ENCODE measurements around the gene UTF1.

Gene UTF1

DNA sequence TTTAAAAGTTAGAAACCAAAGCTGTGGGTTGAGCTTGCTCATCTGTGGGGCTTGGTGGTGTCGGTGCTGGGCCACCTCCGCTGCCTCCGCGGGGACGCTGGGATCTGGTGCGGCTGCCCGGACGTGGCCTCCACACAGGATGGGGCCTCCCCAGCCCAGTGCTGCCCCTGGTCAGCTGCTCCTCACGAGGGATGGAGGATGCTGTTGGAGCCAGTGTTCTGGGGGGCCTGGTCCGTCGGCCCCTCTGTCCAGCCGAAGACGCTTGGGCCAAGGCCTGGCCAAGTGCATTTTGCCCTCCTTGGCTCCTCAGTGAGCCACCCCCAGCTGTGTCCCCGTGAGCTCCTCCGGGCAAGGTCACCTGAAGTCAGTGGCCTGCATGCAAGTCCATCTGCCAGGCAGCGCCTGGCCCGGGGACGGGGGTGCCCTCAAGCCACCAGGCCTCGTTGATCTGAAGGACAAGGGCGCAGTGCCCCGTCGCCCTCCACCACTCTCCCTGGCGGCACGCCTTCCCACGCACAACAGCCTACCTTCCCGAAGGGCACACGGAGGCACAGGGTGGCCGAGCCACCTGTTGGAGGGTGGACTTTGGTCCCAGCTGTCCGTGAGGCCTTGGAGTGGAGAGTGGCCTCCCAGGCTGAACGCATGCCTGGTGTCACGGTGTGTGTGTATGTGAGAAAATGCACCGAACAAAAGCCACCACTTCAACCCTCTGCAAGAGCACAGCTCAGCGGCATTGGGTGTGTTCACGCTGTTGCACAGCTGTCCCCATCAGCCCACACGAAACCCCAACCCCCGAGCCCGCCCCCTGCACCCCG, 42.7 kb upstream of the UTF1 start:
- Histone ChIP-seq H3K36me3 (ENCODE audit: control insufficient read depth in 1 of 2, insufficient read depth in 2 of 2, low read length in 2 of 2) (no peaks in the 10 kb centered on the region), H3K27me3 (ENCODE audit: control insufficient read depth in 1 of 2, insufficient read depth in 2 of 2, low read length in 2 of 2) (no peaks in the 10 kb centered on the region), H3K27ac (ENCODE audit: low read depth, low read length) (no peak overlapping the region), H3K4me3 (ENCODE audit: low read depth in 1 of 2, low read length in 2 of 2) (no peak overlapping the region), H3K4me1 (ENCODE audit: control insufficient read depth in 1 of 2, insufficient read depth in 2 of 2, low read length in 2 of 2) (no peaks in the 10 kb centered on the region), H3K9ac (ENCODE audit: low read depth in 1 of 2, low read length in 2 of 2) (no peak overlapping the region), H3K9me3 (ENCODE audit: control insufficient read depth in 1 of 2, low read length in 2 of 2) (no peaks in the 10 kb centered on the region)

DNA sequence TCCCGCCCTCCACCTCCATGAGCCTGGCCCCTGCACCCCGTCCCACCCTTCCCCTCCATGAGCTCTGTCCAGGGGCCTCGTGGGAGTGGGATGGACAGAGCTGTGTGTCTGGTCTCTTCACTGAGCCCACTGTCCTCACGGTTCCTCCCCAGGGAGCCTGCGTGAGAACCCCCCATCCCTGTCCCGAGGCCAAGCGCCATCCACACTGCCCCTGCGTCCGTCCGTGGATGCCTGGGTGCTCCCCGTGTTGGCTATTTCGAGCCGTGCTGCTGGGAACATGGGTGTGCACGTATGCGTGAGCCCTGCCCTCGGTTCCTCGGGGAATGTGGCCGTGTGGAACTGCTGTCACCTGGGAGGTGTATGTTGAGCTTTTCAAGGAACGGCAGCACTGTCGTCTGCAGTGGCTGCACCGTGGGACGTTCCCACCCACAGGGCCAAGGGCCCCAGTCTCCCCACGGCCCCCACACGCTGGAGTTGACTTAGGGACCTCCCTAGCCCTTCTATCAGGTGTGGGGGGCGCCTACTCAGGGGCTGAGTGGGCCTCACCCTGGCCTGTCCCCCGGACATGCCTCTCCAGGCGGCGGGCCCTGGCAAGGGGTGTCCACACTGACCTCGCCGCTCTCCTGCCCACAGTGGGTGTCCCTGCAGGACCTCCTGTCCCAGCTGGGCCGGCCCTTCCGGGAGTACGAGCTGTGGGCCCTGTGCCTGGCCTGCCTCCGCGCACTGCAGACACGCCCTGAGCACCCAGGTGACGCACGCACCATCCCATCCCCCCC, 41.9 kb upstream of the UTF1 start:
- Histone ChIP-seq H3K4me1 (ENCODE audit: control insufficient read depth in 1 of 2, insufficient read depth in 2 of 2, low read length in 2 of 2) (no peaks in the 10 kb centered on the region), H3K9me3 (ENCODE audit: control insufficient read depth in 1 of 2, low read length in 2 of 2) (no peaks in the 10 kb centered on the region), H3K36me3 (ENCODE audit: control insufficient read depth in 1 of 2, insufficient read depth in 2 of 2, low read length in 2 of 2) (no peaks in the 10 kb centered on the region), H3K27me3 (ENCODE audit: control insufficient read depth in 1 of 2, insufficient read depth in 2 of 2, low read length in 2 of 2) (no peaks in the 10 kb centered on the region), H3K27ac (ENCODE audit: low read depth, low read length) (no peak overlapping the region), H3K9ac (ENCODE audit: low read depth in 1 of 2, low read length in 2 of 2) (no peak overlapping the region), H3K4me3 (ENCODE audit: low read depth in 1 of 2, low read length in 2 of 2) (no peak overlapping the region)

DNA sequence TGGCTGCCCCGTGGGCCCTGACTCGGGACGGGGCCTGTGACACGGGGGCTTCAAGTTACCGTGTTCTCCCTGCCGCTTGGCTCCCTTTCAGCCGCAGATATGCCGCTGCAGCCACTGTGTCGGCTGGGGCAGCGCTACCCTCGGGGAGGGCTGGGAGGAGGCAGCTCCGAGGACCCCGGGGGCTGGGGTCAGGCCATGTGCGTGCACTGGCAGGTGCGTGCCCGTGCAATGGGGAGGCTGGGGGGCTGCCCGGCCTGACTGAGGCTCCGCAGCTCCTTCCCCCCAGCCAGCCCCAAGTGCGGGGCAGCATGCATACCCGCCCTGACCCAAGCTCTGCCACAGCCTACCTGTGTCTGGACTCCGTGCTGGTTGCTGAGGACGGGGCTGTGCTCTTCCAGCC, 40.8 kb upstream of the UTF1 start:
- Histone ChIP-seq H3K4me1 (ENCODE audit: control insufficient read depth in 1 of 2, insufficient read depth in 2 of 2, low read length in 2 of 2) (no peaks in the 10 kb centered on the region), H3K27me3 (ENCODE audit: control insufficient read depth in 1 of 2, insufficient read depth in 2 of 2, low read length in 2 of 2) (no peaks in the 10 kb centered on the region), H3K9ac (ENCODE audit: low read depth in 1 of 2, low read length in 2 of 2) (no peak overlapping the region), H3K4me3 (ENCODE audit: low read depth in 1 of 2, low read length in 2 of 2) (no peak overlapping the region), H3K27ac (ENCODE audit: low read depth, low read length) (no peak overlapping the region), H3K36me3 (ENCODE audit: control insufficient read depth in 1 of 2, insufficient read depth in 2 of 2, low read length in 2 of 2) (no peaks in the 10 kb centered on the region), H3K9me3 (ENCODE audit: control insufficient read depth in 1 of 2, low read length in 2 of 2) (no peaks in the 10 kb centered on the region)

DNA sequence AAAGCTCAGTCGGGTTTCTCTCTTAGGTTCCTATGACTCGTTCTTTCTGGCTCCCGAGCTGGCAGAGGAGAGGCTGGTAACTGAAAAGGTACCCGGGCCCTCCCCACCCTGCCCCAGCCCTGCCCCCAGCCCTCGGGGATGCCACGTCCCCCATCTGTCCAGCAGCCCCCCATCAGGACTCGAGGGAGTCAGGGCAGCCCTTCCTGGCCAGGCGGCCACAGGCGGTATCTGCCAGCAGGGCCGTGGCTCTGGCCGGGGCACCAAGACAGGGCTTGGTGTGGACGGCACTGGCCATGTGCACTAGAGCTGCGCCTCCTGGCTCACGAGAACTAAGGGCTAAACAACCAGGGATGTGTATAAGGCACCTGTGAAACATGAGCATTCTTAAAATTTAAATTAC, 40.3 kb upstream of the UTF1 start:
- no peak overlapping the region for H3K27ac ChIP-seq (ENCODE audit: low read depth, low read length)
- H3K9ac ChIP-seq (ENCODE audit: low read depth in 1 of 2, low read length in 2 of 2): no peak overlapping the region
- H3K9me3 ChIP-seq (ENCODE audit: control insufficient read depth in 1 of 2, low read length in 2 of 2): no peaks in the 10 kb centered on the region
- no peak overlapping the region for H3K4me3 ChIP-seq (ENCODE audit: low read depth in 1 of 2, low read length in 2 of 2)
- H3K36me3 ChIP-seq (ENCODE audit: control insufficient read depth in 1 of 2, insufficient read depth in 2 of 2, low read length in 2 of 2): no peaks in the 10 kb centered on the region
- H3K4me1 ChIP-seq (ENCODE audit: control insufficient read depth in 1 of 2, insufficient read depth in 2 of 2, low read length in 2 of 2): no peaks in the 10 kb centered on the region
- H3K27me3 ChIP-seq (ENCODE audit: control insufficient read depth in 1 of 2, insufficient read depth in 2 of 2, low read length in 2 of 2): no peaks in the 10 kb centered on the region

DNA sequence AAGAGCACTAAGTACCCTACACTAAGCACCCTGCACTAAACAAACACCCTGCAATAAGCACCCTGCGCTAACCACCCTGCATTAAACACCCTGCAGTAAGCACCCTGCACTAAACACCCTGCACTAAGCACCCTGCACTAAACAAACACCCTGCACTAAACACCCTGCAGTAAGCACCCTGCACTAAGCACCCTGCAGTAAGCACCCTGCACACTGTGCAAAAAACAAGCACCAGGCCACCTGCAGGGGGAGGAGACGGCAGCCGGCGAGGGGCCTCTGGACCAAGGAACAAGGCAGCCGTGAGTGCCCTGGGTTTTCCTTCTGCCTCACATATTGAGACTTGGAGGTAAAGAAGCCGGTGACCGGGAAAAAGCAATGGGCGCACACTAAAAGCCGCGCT, 39.8 kb upstream of the UTF1 start:
- H3K27ac ChIP-seq (ENCODE audit: low read depth, low read length): no peak overlapping the region

DNA sequence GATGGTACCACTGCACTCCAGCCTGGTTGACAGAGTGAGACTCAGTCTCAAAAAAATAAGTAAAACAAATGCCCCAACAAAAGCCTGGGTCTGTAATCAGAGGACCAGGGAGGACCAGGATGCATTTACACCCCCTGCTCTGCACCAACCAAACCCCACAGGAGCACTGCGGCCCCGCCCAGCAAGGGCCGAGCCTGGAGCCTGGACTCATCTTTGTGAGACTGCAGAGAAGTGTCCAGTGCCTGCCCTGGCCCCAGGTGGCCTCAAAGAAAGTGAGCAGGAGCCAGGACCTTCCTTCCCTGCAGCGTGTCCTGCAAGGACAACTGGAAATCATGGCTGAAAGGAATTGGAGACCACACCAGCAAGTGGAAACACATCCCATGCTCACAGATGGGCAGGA, 38.4 kb upstream of the UTF1 start:
- H3K9ac ChIP-seq (ENCODE audit: low read depth in 1 of 2, low read length in 2 of 2): no peak overlapping the region
- no peaks in the 10 kb centered on the region for H3K9me3 ChIP-seq (ENCODE audit: control insufficient read depth in 1 of 2, low read length in 2 of 2)
- no peaks in the 10 kb centered on the region for H3K36me3 ChIP-seq (ENCODE audit: control insufficient read depth in 1 of 2, insufficient read depth in 2 of 2, low read length in 2 of 2)
- H3K27me3 ChIP-seq (ENCODE audit: control insufficient read depth in 1 of 2, insufficient read depth in 2 of 2, low read length in 2 of 2): no peaks in the 10 kb centered on the region
- H3K4me3 ChIP-seq (ENCODE audit: low read depth in 1 of 2, low read length in 2 of 2): no peak overlapping the region
- no peaks in the 10 kb centered on the region for H3K4me1 ChIP-seq (ENCODE audit: control insufficient read depth in 1 of 2, insufficient read depth in 2 of 2, low read length in 2 of 2)
- H3K27ac ChIP-seq (ENCODE audit: low read depth, low read length): no peak overlapping the region

More for the DNA sequence above, 39.8 kb upstream of the UTF1 start:
- H3K9ac ChIP-seq (ENCODE audit: low read depth in 1 of 2, low read length in 2 of 2): no peak overlapping the region
- no peaks in the 10 kb centered on the region for H3K9me3 ChIP-seq (ENCODE audit: control insufficient read depth in 1 of 2, low read length in 2 of 2)
- H3K4me1 ChIP-seq (ENCODE audit: control insufficient read depth in 1 of 2, insufficient read depth in 2 of 2, low read length in 2 of 2): no peaks in the 10 kb centered on the region
- H3K4me3 ChIP-seq (ENCODE audit: low read depth in 1 of 2, low read length in 2 of 2): no peak overlapping the region
- H3K27me3 ChIP-seq (ENCODE audit: control insufficient read depth in 1 of 2, insufficient read depth in 2 of 2, low read length in 2 of 2): no peaks in the 10 kb centered on the region
- H3K36me3 ChIP-seq (ENCODE audit: control insufficient read depth in 1 of 2, insufficient read depth in 2 of 2, low read length in 2 of 2): no peaks in the 10 kb centered on the region

DNA sequence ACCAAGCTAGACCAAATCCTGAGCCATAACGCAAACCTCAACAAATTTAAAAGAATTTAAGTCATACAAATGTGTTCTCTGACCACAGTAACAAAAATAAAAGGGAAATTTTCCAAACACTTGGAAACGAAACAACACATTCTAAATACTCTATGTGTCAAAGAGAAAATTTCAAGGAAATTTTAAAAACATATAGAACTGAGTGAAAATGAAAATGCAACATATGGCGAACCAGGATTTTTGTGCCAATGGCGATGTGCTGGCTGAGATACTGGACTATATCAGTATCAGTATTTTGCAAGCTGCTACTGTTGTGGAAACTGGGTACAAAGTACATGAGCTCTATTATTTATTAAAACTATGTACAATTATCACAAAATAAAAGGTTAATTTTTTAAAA, 35.9 kb upstream of the UTF1 start:
- H3K4me3 ChIP-seq (ENCODE audit: low read depth in 1 of 2, low read length in 2 of 2): no peak overlapping the region
- H3K27ac ChIP-seq (ENCODE audit: low read depth, low read length): no peak overlapping the region
- no peak overlapping the region for H3K9ac ChIP-seq (ENCODE audit: low read depth in 1 of 2, low read length in 2 of 2)
- no peaks in the 10 kb centered on the region for H3K9me3 ChIP-seq (ENCODE audit: control insufficient read depth in 1 of 2, low read length in 2 of 2)
- no peaks in the 10 kb centered on the region for H3K36me3 ChIP-seq (ENCODE audit: control insufficient read depth in 1 of 2, insufficient read depth in 2 of 2, low read length in 2 of 2)
- no peaks in the 10 kb centered on the region for H3K4me1 ChIP-seq (ENCODE audit: control insufficient read depth in 1 of 2, insufficient read depth in 2 of 2, low read length in 2 of 2)
- no peaks in the 10 kb centered on the region for H3K27me3 ChIP-seq (ENCODE audit: control insufficient read depth in 1 of 2, insufficient read depth in 2 of 2, low read length in 2 of 2)

DNA sequence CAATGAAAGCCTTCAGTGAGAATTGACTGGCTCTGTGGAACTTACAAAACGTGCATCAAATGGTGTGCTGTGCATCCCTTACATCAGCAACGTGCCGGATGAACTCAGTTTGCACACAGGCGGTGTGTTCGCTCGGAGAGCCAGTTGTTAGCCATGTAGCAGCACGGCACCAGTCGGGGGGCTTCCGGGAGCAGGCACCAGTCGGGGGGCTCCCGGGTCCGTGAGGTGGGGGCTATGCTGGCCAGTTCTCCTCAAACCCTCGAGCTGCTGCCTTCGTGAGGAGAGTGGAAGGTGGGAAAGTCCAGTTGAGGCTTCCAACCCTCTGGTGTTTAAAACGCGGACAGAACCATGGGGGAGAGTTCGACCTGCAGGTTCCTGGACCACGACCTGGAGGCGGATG, 34.9 kb upstream of the UTF1 start:
- no peaks in the 10 kb centered on the region for H3K27me3 ChIP-seq (ENCODE audit: control insufficient read depth in 1 of 2, insufficient read depth in 2 of 2, low read length in 2 of 2)
- H3K36me3 ChIP-seq (ENCODE audit: control insufficient read depth in 1 of 2, insufficient read depth in 2 of 2, low read length in 2 of 2): no peaks in the 10 kb centered on the region
- H3K27ac ChIP-seq (ENCODE audit: low read depth, low read length): no peak overlapping the region
- no peak overlapping the region for H3K9ac ChIP-seq (ENCODE audit: low read depth in 1 of 2, low read length in 2 of 2)
- H3K4me3 ChIP-seq (ENCODE audit: low read depth in 1 of 2, low read length in 2 of 2): no peak overlapping the region
- H3K9me3 ChIP-seq (ENCODE audit: control insufficient read depth in 1 of 2, low read length in 2 of 2): no peaks in the 10 kb centered on the region
- no peaks in the 10 kb centered on the region for H3K4me1 ChIP-seq (ENCODE audit: control insufficient read depth in 1 of 2, insufficient read depth in 2 of 2, low read length in 2 of 2)

DNA sequence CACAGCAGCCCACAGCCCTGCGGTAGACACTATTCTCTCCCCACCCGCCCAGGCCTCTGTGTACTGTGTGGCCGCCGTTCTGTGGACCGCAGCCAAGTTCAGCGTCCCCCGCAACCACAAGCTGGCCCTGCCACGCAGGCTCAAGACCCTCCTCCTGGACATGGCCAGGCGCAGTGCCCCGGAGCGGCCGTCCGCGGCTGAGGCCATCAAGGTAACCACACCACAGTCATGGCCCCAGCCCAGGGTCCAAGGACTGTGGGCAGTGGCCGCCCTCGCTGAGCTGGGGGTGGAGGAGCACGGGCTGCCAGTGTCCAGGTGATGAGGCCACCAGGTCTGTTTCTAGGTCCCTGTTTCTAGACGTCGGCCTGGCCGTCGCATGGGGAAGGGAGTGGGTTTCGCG, 34.4 kb upstream of the UTF1 start:
- Histone ChIP-seq H3K9me3 (ENCODE audit: control insufficient read depth in 1 of 2, low read length in 2 of 2) (no peaks in the 10 kb centered on the region), H3K4me3 (ENCODE audit: low read depth in 1 of 2, low read length in 2 of 2) (no peak overlapping the region), H3K27me3 (ENCODE audit: control insufficient read depth in 1 of 2, insufficient read depth in 2 of 2, low read length in 2 of 2) (no peaks in the 10 kb centered on the region), H3K27ac (ENCODE audit: low read depth, low read length) (no peak overlapping the region), H3K36me3 (ENCODE audit: control insufficient read depth in 1 of 2, insufficient read depth in 2 of 2, low read length in 2 of 2) (no peaks in the 10 kb centered on the region), H3K4me1 (ENCODE audit: control insufficient read depth in 1 of 2, insufficient read depth in 2 of 2, low read length in 2 of 2) (no peaks in the 10 kb centered on the region), H3K9ac (ENCODE audit: low read depth in 1 of 2, low read length in 2 of 2) (no peak overlapping the region)

DNA sequence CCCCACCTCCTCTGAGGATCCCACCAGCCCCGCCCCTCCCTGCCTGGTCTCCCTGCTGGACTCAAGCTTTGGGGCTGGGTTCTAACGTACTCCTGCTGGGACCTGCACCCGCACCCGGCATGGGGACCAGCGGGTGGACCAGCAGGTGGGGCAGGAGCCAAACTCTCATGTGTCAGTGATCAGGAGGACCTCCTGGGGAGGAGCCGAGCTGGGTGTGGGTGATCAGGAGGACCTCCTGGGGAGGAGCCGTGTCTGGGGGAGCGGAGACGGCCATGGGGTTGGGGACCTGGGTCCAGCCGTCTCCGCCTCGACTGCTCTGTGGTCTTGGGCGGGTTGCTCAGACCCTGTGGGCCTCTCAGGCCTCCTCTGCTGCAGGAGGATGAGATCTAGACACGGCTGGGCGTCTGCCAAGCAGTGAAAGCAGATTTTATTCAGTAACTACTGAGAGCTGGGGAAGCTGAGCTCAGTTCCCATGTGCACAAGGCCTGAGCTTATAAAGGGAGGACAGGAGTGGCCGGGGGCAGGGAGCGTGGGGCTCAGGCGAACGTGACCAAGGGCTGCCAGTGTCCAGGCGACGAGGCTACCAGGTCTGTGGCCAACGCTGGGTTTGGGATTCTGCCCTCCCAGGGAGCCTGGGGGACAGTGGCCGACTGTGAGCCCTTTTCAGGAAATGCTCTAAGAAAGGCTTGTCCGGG, 33.6 kb upstream of the UTF1 start:
- Histone ChIP-seq H3K27ac (ENCODE audit: low read depth, low read length) (no peak overlapping the region), H3K27me3 (ENCODE audit: control insufficient read depth in 1 of 2, insufficient read depth in 2 of 2, low read length in 2 of 2) (no peaks in the 10 kb centered on the region), H3K4me3 (ENCODE audit: low read depth in 1 of 2, low read length in 2 of 2) (no peak overlapping the region), H3K4me1 (ENCODE audit: control insufficient read depth in 1 of 2, insufficient read depth in 2 of 2, low read length in 2 of 2) (no peaks in the 10 kb centered on the region), H3K9ac (ENCODE audit: low read depth in 1 of 2, low read length in 2 of 2) (no peak overlapping the region), H3K9me3 (ENCODE audit: control insufficient read depth in 1 of 2, low read length in 2 of 2) (no peaks in the 10 kb centered on the region), H3K36me3 (ENCODE audit: control insufficient read depth in 1 of 2, insufficient read depth in 2 of 2, low read length in 2 of 2) (no peaks in the 10 kb centered on the region)
